Activated CD4-positive, alpha-beta T cell treated with anti-CD3 and anti-CD28 coated beads, Interleukin-2, amount 50 U/mL, for 48 hours (primary cell): Measurements from ENCODE around the gene ASPSCR1.

Experiments
- DNase-seq, 2 experiments: peaks; one replicate each; pipeline ENCODE4 v3.0.0-alpha.2; 2020

Gene ASPSCR1

GRCh38 chr17:82047379-82047778, 70.0 kb downstream of the ASPSCR1 start:
- no peak for DNase-seq

- DNase-seq = no peak
Observed at GRCh38 chr17:82047914-82048570, 70.6 kb downstream of the ASPSCR1 start.

GRCh38 chr17:82048571-82048971, 71.1 kb downstream of the ASPSCR1 start:
- DNase-seq = no peak

DNA sequence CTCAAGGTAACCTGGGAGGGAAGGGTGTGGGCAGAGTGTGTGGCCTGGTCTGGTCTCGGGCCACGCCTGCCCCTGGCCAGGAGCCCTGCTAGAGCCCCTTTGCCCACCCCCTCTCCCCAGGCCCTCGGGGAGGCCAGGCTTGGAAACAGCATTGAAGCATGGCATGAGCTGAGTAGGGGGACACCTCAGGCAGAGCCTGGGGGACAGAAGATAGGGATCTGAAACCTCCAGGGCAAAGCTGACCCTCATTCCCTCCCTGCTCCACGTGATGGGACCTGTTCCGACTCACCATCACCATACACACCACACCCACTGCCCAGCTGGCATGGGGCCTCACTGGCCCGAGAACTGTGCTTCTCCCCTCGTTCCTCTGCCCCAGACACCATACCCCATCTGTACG, 71.7 kb downstream of the ASPSCR1 start:
- DNase-seq = no peak

DNA sequence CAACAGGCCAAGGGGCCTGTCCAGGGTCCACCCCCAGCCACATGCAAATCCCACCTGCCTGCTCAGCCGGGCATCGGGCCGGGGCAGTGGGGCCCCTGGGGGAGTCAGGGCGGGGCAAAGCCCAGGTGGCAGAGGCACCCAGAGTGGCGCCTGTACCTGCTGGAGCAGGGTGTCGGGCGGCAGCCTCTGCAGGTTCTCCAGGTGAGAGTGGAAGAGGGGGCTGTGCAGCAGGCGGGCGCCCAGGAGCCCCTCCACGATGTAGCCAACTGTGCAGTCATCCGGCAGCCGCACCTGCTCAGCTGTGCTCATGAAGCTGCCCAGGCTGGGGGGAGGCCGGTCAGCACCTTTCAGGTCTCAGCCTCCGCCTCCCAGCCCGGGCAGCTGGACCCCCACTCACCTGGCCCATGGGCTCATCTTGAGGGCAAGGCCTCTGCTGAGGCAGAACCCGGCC, 72.1 kb downstream of the ASPSCR1 start:
- no peak for DNase-seq

DNA sequence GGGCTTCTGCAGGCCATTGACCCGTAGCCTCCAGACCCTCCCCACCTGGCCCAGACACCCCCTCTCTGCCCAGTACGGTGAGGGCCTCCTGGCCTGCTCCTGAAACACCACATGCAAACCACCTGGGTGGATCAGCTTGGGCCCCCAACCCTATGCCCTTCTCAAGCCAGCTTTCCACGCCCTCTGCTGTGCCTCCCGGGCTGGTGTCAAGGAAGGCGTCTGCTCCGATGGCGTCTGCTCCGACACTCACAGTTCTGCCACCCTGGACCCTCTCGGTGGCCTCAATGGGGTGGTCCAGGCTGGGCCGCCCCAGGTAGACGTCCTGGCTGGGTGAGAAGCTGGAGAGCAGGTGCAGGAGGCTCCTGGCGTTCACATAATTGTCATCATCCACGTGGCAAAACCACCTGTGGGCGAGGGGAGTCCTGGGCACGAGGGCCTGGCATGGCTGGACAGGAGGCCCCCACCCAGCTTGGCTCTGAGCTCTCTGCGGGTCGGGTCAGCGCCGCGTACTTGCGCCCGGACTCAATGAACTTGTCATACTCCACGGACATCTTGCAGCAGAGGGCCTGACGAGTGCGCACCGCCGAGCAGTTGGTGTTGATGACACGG, 72.8 kb downstream of the ASPSCR1 start:
- no peak for DNase-seq

DNA sequence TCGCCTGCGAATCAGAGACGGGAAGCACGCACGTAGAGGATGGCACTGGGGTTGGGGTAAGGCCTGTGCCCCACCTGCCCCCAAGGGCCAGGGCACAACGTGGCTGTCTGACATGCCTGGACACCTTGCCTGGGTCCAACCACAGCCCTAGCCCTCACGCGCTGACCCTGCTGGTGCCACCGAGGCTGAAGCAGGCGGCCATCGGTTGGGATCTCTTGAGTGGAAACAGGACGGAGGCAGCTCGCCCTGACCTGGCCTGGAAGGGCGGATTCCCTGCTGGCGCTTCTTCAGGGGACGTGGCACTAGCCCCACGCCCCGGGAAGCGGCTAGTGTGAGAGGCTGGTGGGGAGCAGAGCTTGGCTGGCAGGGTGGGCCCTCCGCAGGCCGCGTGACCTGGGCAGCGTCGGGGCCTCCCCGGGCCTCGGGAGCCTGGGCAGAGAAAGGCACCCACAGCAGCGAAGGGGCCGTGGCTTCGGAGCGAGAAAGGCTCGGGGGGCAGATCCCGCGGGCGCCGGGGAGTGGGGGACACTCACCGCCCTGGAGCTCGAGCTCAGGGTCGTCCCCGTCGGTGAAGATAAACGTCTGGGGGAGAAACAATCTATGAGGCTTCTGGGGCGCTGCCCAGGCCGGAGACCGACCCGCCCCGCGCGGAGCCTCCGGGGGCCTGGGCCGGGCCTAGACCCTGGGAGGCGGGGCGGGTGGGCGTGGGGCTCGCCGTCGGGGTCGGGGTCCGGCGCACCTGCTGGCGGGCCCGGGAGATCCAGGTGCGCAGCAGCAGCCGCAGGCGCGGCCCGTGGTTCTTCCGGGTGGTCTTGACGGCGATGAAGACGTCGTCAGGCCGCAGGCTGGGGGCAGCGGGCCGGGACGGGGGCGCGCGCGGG, 73.6 kb downstream of the ASPSCR1 start:
- no peak for DNase-seq

GRCh38 chr17:82051776-82052637, 74.6 kb downstream of the ASPSCR1 start, which contains the start of the genes GPS1 and RFNG:
TSS of gene GPS1 (plus strand) at chr17:82051898. CDS start at chr17:82051932, 34 bp downstream.
TSS of gene RFNG (minus strand) at chr17:82051811. CDS start at chr17:82051766, 45 bp downstream.
- DNase-seq = peak; percentile 85 to 87

GRCh38 chr17:82052638-82053059, 75.2 kb downstream of the ASPSCR1 start:
- no peak for DNase-seq

GRCh38 chr17:82053130-82053529, 75.7 kb downstream of the ASPSCR1 start:
- no peak for DNase-seq

- DNase-seq = no peak
Observed at GRCh38 chr17:82053556-82054263, 76.3 kb downstream of the ASPSCR1 start.

- DNase-seq = peak in 1 of 2 experiments; percentile 3
Observed at GRCh38 chr17:82054351-82055022, 77.1 kb downstream of the ASPSCR1 start.

- peak in 1 of 2 experiments; percentile 6 for DNase-seq
Observed at GRCh38 chr17:82055023-82055964, 77.9 kb downstream of the ASPSCR1 start.

DNA sequence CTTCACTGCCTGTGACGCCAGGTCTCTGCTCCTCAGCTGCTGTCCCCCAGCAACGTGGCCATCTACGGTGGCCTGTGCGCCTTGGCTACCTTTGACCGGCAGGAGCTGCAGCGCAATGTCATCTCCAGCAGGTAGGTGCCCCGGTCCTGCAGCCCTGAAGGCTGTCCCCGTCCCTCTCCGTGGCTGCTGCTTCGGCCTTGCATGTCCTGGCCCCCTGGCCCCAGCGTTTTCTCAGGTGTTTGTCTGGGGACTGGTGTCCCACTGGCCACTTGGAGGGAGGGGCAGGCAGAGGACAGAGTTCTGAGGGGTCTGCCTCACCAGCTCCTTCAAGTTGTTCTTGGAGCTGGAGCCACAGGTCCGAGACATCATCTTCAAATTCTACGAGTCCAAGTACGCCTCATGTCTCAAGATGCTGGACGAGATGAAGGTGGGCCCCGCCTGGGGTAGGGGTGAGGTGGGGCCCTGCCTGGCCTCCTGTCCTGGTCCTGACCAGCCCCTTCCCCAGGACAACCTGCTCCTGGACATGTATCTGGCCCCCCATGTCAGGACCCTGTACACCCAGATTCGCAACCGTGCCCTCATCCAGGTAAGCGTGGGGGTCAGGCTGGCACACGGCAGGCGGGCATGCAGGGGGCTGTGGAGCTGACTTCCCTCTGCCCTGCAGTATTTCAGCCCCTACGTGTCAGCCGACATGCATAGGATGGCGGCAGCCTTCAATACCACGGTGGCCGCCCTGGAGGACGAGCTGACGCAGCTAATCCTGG, 78.7 kb downstream of the ASPSCR1 start:
- no peak for DNase-seq

DNA sequence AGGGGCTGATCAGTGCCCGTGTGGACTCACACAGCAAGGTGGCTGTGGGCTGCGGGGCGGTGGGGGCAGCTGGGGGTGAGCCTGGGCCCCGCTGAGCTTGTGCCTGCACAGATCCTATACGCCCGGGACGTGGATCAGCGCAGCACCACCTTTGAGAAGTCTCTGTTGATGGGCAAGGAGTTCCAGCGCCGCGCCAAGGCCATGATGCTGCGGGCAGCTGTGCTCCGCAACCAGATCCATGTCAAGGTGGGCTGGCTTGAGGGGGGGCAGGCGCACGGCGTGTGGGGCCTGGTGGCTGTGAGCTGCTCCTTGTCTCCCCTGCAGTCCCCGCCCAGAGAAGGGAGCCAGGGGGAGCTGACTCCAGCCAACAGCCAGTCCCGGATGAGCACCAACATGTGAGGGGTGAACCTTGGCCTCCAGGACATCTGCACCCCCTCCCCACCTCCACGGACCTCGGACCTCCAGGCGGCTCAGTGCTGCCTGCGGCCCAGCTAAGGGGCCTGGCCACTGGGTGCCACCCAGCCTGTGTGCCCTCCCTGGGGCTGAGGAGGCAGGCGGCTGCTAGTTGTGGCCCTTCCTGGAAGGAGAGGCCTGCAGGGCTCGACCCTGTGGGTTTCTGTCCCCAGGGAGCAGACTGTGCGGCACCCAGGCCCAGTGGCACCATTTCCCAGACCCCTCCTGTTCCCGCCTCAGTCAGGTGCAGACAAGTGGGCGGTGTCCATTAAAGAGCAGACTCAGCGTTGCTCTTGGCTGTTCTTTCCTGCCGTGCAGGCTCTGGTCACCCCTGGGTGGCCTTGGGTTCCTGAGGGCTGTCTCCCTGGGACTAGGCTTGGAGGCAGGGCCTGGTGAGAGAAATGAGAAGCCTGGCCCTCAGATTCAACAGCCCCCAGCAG, 79.5 kb downstream of the ASPSCR1 start:
- peak in 1 of 2 experiments; percentile 4 for DNase-seq

DNA sequence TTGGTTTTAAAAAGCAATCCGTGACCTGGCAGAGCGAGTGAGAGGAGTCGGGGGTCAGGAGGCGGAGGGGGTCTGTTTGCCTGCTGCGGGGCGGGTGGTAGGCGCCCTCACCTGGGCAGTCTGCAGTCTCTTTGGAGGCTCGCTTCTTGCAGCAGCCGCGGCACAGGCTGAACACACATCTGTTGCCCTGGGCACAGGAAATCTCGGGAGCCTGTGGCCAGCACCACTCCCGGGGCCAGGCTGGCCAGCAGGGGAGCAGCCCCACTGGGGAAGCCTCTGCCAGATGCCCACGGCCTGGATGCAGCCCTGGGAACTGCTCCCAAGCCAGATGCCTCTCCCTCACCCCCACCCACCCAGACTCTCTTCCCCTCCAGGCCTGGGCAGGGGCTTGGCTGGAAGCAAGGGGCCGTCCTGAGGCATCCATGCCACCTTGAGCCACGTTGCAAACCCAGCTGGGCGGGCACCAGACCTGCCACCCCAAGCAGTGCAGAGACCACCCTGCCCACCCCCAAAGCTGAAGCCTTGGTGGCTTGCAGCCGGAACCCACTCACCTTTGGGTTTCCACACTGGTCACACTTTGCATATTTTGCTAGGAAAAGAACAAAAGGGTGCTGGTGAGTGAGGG, 80.9 kb downstream of the ASPSCR1 start:
- DNase-seq = no peak

DNA sequence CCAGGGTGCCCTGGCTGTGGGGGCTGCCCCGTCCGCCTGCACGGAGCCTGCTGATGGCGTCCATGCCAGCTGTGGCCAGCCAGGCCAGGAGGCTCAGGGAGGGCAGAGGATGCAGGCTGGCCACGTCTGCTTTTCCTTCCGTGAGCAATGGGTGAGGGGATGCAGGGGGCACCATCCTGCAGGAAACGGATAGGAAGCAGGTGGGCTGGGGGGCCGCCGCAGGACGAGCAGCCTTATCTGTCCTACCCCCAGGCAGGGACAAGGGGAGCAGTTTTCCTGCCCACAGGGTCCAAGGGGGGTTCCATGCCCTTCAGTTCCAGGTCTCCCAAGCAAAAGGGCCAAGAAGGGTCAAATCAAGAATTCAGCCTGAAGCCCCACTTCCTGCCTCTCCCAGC, 81.4 kb downstream of the ASPSCR1 start:
- DNase-seq = no peak
